ENCODE measurements around the gene LRIF1. TPM values are rescaled to one million over a fixed set of nuclear protein-coding genes. Genes with fewer than 3 reads are reported as not detected.

Gene LRIF1
- total and polyA plus RNA-seq, 2 of the 8 experiments (the other 6 are each of a cell fraction or from before 2014, with no cell fraction given): 5.2 to 19.3 TPM

DNA sequence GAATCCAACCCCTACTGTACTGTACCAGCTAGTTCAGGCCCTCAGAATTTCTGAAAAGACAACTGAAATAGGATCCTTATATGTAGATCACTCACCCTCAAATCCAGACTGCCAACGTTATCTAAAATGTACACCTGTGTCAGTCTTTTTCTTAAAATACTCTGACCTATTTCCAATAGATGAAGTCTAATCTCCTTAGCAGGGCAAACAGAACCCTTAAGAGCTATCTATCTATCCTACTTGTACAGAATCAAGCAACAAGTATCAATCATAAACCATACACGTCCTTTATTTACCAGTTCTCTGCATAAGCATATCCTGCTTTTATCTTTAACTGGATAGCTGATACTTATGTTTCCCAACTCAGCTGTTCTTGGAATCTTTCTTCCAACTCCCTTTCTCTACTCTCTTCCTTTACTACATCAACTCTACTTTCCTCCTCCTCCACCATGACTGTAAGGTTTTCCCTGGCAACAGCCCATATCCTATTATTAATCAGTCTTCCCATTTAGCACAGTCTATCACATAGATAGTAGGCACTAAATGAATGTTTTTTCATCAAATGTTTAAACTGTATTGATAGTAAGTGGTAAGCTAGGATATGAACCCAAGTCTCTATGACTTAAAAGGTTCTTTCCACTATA, 2.8 kb downstream of the LRIF1 start:
- Histone ChIP-seq H3K23ac (ENCODE audit: insufficient read length) (no peak overlapping the region), H4K8ac (ENCODE audit: extremely low read depth, insufficient read depth, low read length) (no peak overlapping the region), H3K36me3 (ENCODE audit: control insufficient read depth in 2 of 4, insufficient read depth in 4 of 4, low read length in 3 of 4) (no peaks in the 10 kb centered on the region), H3K27ac (ENCODE audit: low read depth, low read length) (no peak overlapping the region), H2BK5ac (ENCODE audit: low read depth, low read length) (no peak overlapping the region), H4K20me1 (replicated peaks in 1 of 2; ENCODE audit: control insufficient read depth in 1 of 2, insufficient read depth in 2 of 2, low read length in 2 of 2) (peaks cover 0 to 2% of the 10 kb centered on the region in 2 experiments), H3K27me3 (replicated peaks in 1 of 4; ENCODE audit: control insufficient read depth in 3 of 4, extremely low read depth in 1 of 4, insufficient read depth in 3 of 4, low read length in 3 of 4) (no peaks in the 10 kb centered on the region), H2BK15ac (ENCODE audit: low read length) (no peak overlapping the region), H3K4me3 (ENCODE audit: extremely low read depth in 1 of 4, insufficient read depth in 2 of 4, low read depth in 3 of 4, low read length in 4 of 4) (0 out of 8 replicates have a peak overlapping the region, but pooled peaks of 1 of the 4 experiments have one; percentile 11), H3K4me2 (ENCODE audit: insufficient read depth in 1 of 2, low read depth in 2 of 2, low read length in 2 of 2) (no peak overlapping the region), H3K23me2 (ENCODE audit: low read depth, low read length) (no peaks in the 10 kb centered on the region), H3K9ac (replicated peaks in 1 of 4; ENCODE audit: extremely low read depth in 1 of 4, low read depth in 3 of 4, low read length in 3 of 4) (no peak overlapping the region), H3K4me1 (replicated peaks in 1 of 4; ENCODE audit: control insufficient read depth in 3 of 4, insufficient read depth in 4 of 4, low read length in 3 of 4) (no peaks in the 10 kb centered on the region), H4K91ac (replicated peaks; ENCODE audit: insufficient read length, low read length) (no peak overlapping the region), H3K14ac (ENCODE audit: insufficient read length) (no peak overlapping the region), H2AFZ (ENCODE audit: low read length) (no peak overlapping the region), H3K18ac (ENCODE audit: extremely low read depth, low read length) (no peak overlapping the region), H2AK5ac (ENCODE audit: low read depth, low read length) (no peak overlapping the region), H2BK120ac (replicated peaks; ENCODE audit: low read depth, low read length) (no peak overlapping the region), H3K56ac (replicated peaks; ENCODE audit: insufficient read length, low read depth, low read length) (no peak overlapping the region), H2BK20ac (ENCODE audit: low read length) (no peak overlapping the region), H3K79me1 (ENCODE audit: low read depth, low read length) (no peaks in the 10 kb centered on the region), H3K4ac (replicated peaks; ENCODE audit: insufficient read length, low read depth, low read length) (no peak overlapping the region), H4K5ac (ENCODE audit: insufficient read length, low read depth, low read length) (no peak overlapping the region), H3K9me3 (ENCODE audit: insufficient read depth in 2 of 2, low read depth in 1 of 2, low read length in 1 of 2) (peaks cover 0 to 6% of the 10 kb centered on the region in 2 experiments; a peak in 1 of 4 replicates), H2BK12ac (ENCODE audit: low read depth, low read length) (no peak overlapping the region), H3K79me2 (ENCODE audit: control insufficient read depth in 1 of 2, insufficient read depth in 2 of 2, low read length in 2 of 2) (peaks cover 0 to 49% of the 10 kb centered on the region in 2 experiments; a peak in 3 of 4 replicates)
- CTCF ChIA-PET (ENCODE audit: partially characterized antibody): interaction anchor here (0.7 to 3.1 kb wide), 2 partner anchors 70 to 629 kb away, joined by 3 to 8 read pairs; no protein-coding TSS in a partner anchor
- WGBS, 2 experiments (ENCODE audit: extremely low coverage in 1 of 2, insufficient coverage in 1 of 2, insufficient read length in 1 of 2, insufficient replicate concordance in 2 of 2, low coverage in 1 of 2, low lambda C conversion rate in 2 of 2, missing lambda C conversion rate in 1 of 2): 88% methylated on average over 2 of the region's 2 CpGs; no CpG with 5 or more reads in 1 of the 2 experiments
- DNase-seq (ENCODE audit: low read depth in 1 of 2, low spot score in 2 of 2) (no peak), FAIRE-seq (no peak)
- POLR2A ChIA-PET (ENCODE audit: partially characterized antibody): no interaction called here
- TF ChIP-seq SIRT6 (IDR thresholded peaks at IDR 0.05; ENCODE audit: low read length): no peak
- TF ChIP-seq, protein P1, sequence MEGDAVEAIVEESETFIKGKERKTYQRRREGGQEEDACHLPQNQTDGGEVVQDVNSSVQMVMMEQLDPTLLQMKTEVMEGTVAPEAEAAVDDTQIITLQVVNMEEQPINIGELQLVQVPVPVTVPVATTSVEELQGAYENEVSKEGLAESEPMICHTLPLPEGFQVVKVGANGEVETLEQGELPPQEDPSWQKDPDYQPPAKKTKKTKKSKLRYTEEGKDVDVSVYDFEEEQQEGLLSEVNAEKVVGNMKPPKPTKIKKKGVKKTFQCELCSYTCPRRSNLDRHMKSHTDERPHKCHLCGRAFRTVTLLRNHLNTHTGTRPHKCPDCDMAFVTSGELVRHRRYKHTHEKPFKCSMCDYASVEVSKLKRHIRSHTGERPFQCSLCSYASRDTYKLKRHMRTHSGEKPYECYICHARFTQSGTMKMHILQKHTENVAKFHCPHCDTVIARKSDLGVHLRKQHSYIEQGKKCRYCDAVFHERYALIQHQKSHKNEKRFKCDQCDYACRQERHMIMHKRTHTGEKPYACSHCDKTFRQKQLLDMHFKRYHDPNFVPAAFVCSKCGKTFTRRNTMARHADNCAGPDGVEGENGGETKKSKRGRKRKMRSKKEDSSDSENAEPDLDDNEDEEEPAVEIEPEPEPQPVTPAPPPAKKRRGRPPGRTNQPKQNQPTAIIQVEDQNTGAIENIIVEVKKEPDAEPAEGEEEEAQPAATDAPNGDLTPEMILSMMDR (IDR thresholded peaks at IDR 0.05; ENCODE audit: control extremely low read depth in 1 of 3, insufficient read depth in 1 of 3, low read depth in 1 of 3, low read length in 3 of 3): no peak
- TF ChIP-seq CREB1 (IDR thresholded peaks at IDR 0.05): no peak
- TF ChIP-seq POLR2AphosphoS5 (IDR thresholded peaks at IDR 0.05; ENCODE audit: low read depth, low read length): no peak
- TF ChIP-seq NRF1 (IDR thresholded peaks at IDR 0.05; ENCODE audit: low read depth, low read length): no peak
- TF ChIP-seq TEAD4 (IDR thresholded peaks at IDR 0.05; ENCODE audit: low read depth, low read length): no peak
- TF ChIP-seq EP300 (IDR thresholded peaks at IDR 0.05; ENCODE audit: borderline replicate concordance in 1 of 2, low read depth in 2 of 2, low read length in 2 of 2): no peak
- TF ChIP-seq CHD1 (IDR thresholded peaks at IDR 0.05; ENCODE audit: low read depth, low read length): no peak
- TF ChIP-seq JUN (IDR thresholded peaks at IDR 0.05; ENCODE audit: low read depth, low read length): no peak
- no peak for TF ChIP-seq FOSL1 (IDR thresholded peaks at IDR 0.05; ENCODE audit: insufficient read depth, low read depth, low read length)
- no peak for TF ChIP-seq SP4 (IDR thresholded peaks at IDR 0.05; ENCODE audit: low read length)
- TF ChIP-seq BCL11A (IDR thresholded peaks at IDR 0.05; ENCODE audit: low read depth in 2 of 2, low read length in 2 of 2): no peak
